ENCODE results near the gene TMEM116.
"Not testable (repeated sequence)": the region's sequence is repeated elsewhere in the genome, so short reads cannot be mapped to it uniquely, and the experiment has no call there.

Gene TMEM116

GRCh38 chr12:112010415-112011344, 2.3 kb downstream of the TMEM116 start:
- Histone ChIP-seq H3K27ac (peak overlapping the region in 3 of 21 experiments; percentile 2 to 98 (median 97)), H3K4me3 (no peak overlapping the region)

DNA sequence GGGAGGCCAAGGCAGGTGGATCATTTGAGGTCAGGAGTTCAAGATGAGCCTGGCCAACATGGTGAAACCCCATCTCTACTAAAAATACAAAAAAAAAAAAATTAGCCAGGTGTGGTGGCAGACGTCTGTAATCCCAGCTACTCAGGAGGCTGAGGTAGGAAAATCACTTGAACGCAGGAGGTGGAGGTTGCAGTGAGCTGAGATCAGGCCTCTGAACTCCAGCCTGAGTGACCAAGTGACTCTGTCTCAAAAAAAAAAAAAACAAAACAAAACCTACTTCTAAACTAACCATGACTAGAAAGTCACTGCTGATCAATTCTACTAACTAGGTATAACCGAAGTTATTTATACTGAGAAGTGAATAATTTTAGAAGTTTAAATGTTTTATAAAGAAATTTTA, 3.4 kb downstream of the TMEM116 start:
- not testable (repeated sequence) for H3K4me3 ChIP-seq, H3K27ac ChIP-seq

DNA sequence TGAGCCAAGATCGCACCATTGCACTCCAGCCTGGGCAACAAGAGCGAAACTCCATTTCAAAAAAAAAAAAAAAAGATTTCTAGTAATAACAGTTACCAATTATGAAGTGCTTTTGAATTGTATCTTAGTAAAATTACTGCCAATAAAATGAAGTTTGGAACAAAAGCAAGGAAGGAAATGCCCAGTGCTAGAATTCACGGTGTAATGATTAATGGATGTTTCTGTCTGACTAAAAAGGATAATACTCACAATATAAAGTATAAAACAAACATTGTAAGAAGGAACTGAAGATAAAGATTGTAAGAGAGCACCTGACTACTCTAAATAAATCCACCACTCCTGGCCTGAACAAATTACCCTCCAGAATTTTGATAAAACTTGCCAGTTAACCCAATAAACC, 4.0 kb downstream of the TMEM116 start:
- Histone ChIP-seq H3K4me3 (no peak overlapping the region), H3K27ac (no peak overlapping the region)

GRCh38 chr12:112007945-112008344, 5.0 kb downstream of the TMEM116 start:
- H3K4me3 ChIP-seq, result no peak overlapping the region
- H3K27ac ChIP-seq, result no peak overlapping the region

GRCh38 chr12:112005419-112006395, 7.3 kb downstream of the TMEM116 start:
- H3K4me3 ChIP-seq, result peak overlapping the region in 1 of 7 experiments; percentile 5
- H3K27ac ChIP-seq, result peak overlapping the region in 5 of 21 experiments; percentile 3 to 50 (median 8)

- Histone ChIP-seq H3K4me3 (no peak overlapping the region), H3K27ac (no peak overlapping the region)
Measured at GRCh38 chr12:112004041-112004440, 8.9 kb downstream of the TMEM116 start.

GRCh38 chr12:112001576-112001975, 11.4 kb downstream of the TMEM116 start:
- H3K27ac ChIP-seq, result peak overlapping the region in 6 of 21 experiments; percentile 17 to 88 (median 59)
- H3K4me3 ChIP-seq, result peak overlapping the region in 1 of 7 experiments; percentile 6

GRCh38 chr12:112000820-112001219, 12.1 kb downstream of the TMEM116 start:
- Histone ChIP-seq H3K27ac (peak overlapping the region in 4 of 21 experiments; percentile 23 to 88 (median 52)), H3K4me3 (no peak overlapping the region)

GRCh38 chr12:111999129-111999528, 13.8 kb downstream of the TMEM116 start:
- H3K27ac ChIP-seq, result peak overlapping the region in 1 of 21 experiments; percentile 88
- not testable (repeated sequence) for H3K4me3 ChIP-seq

GRCh38 chr12:111998015-111998414, 14.9 kb downstream of the TMEM116 start:
- H3K4me3 ChIP-seq, result no peak overlapping the region
- H3K27ac ChIP-seq, result peak overlapping the region in 1 of 21 experiments; percentile 45

DNA sequence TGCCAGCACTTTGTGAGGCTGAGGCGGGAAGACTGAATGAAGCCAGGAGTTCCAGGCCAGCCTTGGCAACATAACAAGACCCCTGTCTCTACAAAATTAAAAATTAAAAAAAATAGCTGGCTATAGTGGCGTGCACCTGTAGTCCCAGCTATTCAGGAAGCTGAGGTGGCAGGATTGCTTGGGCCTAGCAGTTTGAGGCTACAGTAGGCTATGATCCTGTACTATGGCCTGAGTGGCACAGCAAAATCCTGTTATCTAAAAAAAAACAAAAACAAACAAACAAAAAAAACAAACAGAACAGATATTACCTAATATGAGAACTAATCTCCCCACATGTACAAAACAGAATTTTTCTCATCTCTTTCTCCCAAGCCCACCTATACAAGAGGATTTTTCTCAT, 15.7 kb downstream of the TMEM116 start:
- H3K4me3 ChIP-seq, result no peak overlapping the region
- H3K27ac ChIP-seq, result peak overlapping the region in 1 of 21 experiments; percentile 45

DNA sequence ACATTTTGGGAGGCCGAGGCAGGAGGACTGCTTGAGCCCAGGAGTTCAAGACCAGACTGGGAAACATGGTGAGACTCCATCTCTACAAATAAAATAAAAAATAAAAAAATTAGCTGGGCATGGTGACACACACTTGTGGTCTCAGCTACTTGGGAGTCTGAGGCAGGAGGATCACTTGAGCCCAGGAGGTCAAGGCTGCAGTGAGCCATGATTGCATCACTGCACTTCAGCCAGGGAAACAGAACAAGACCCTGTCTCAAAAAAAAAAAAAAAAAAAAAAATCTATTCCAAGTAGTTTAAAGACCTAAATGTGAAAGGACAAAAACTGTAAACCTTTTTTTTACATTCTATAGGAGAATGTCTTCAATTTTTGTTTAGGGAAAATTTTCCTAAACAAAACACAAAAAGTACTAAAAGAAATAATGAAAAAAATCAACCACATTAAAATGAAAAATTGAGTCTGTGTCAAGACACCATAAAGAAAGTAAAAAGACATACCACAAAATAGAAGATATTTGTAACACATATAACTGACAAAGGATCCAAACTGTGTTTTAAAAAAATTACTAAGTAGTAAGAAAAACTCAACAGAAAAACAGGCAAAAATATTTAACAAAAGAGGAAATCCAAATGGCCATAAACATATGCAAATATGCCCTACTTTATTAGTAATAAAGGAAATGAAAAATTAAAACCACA, 17.0 kb downstream of the TMEM116 start:
- Histone ChIP-seq H3K4me3 (no peak overlapping the region), H3K27ac (peak overlapping the region in 3 of 21 experiments; percentile 18 to 88 (median 24))

DNA sequence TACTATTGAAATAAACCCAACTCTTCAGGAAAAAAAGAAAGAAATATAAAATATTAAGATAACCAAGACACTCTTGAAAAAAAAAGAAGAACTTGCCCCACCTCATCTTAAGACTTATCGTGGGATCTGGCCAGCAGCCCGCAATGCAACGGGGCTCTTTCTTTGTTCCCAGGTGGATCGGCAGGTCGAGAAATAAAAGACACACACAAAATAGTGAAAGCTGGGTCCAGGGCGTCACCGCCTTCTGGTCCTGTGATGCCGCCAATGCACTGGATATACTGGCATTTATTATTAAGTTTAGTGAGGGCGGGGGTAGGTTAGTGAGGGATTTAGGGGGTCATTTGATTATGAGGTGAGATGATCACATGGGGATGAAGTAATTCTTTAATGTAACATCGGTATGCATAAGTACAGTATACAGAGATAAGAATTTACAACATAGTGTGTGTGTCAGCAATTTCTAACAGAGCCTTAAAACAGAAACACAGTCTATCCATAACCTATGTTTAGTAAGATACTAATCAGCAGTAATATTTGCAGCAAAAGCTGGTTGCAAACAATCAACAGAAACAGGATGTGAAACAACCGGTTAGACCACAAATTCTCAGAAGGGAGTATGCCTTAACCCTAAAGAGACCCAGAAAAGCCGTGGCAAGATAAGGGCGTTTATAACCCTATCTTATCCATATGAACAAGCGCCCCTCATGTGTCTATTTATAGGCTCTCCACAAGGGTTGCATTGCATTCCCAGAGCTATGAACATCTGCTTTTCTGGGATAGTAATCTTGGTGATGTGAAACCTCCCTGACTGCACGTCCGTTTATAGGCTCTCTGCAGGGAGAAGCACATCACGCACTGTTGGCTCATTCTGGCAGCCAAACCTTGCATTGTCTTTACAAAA, 18.5 kb downstream of the TMEM116 start:
- peak overlapping the region in 11 of 21 experiments; percentile 24 to 88 (median 51) for H3K27ac ChIP-seq
- H3K4me3 ChIP-seq, result peak overlapping the region; percentile 5 to 27 (median 14)

DNA sequence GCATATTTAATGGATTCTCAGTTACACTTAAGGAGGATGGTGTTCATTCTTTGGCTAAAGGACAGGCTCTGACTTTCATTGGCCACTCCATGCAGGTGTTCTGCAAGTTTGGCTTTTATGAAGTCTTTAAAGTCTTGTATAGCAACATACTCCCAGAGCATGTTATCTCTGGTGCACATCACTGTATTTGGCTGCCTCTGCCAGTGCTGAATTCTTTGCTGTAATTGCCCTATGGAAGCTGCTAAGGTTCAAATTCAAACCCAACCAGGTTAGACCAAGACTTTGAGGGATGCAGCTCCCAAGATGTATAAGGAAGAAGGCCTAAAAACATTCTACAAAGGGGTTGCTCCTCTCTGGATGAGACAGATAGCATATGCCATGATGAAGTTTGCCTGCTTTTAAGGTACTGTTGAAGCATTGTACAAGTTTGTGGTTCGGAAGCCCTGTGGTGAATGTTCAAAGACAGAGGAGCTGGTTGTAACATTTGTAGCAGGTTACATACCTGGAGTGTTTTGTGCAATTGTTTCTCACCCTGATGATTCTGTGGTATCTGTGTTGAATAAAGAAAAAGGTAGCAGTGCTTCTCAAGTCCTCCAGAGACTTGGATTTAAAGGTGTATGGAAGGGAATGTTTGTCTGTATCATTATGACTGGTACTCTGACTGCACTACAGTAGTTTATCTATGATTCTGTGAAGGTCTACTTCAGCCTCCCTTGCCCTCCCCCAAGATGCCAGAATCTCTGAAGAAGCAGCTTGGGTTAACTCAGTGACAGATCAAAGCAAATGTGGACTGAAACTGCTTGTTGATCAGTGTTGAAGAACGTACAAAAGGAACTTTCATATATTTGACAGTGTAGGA, 19.4 kb downstream of the TMEM116 start:
- H3K27ac ChIP-seq, result peak overlapping the region in 10 of 21 experiments; percentile 24 to 88 (median 54)
- peak overlapping the region in 4 of 7 experiments; percentile 6 to 27 (median 19) for H3K4me3 ChIP-seq

GRCh38 chr12:111992464-111992863, 20.5 kb downstream of the TMEM116 start:
- peak overlapping the region in 2 of 21 experiments; percentile 79 to 88 for H3K27ac ChIP-seq

DNA sequence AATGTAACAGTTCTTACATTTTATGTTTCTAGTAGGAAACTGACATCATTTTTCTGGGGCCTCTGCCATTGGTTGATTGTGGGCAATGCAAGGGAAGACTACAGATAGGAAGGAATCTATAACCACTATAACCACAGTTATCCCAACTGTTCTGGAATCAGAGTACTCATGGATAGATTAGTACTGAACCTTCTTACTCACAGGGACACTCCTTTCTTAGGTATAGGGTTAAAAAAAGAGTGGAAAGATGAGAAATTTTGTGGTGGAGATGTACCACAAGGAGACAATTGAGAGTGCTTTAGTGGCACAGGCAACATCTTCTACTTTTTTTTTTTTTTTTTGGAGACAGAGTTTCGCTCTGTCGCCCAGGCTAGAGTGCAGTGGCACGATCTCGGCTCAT, 21.0 kb downstream of the TMEM116 start:
- Histone ChIP-seq H3K27ac (peak overlapping the region in 2 of 21 experiments; percentile 27 to 88), H3K4me3 (no peak overlapping the region)

More at GRCh38 chr12:111992464-111992863, 20.5 kb downstream of the TMEM116 start:
- no peak overlapping the region for H3K4me3 ChIP-seq

DNA sequence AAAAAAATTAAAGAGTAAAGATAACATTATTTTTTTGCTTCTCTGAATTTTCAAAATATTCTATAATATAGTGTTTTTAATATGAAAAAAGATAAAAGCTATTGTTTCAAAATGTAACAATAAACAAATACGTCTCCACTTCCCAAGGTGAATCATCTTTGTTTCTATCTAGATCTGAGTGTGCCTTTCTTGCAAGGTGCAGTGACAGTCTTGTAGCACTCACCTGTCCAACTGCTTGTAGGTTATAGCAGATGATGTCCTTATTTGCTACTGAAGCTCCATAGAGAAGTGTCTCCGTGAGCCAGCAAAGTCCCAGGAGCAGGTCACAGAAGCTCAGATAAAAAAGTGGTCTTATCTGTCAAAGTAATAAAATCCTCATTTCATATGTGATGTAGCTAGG, 21.4 kb downstream of the TMEM116 start:
- H3K27ac ChIP-seq, result peak overlapping the region in 2 of 21 experiments; percentile 27 to 88
- H3K4me3 ChIP-seq, result no peak overlapping the region
